Panc1 (cell line): ENCODE measurements around the gene ZMAT1. TPM values are rescaled to one million over a fixed set of nuclear protein-coding genes. Genes with fewer than 3 reads are reported as not detected.

Source experiments
- ATAC-seq: fragments of 200-7000 bp; cut with Tn5 transposase; 2 replicates; pipeline ENCODE4 v1.9.1; 2020; ENCODE audit warnings: mild to moderate bottlenecking, moderate library complexity
- BruUV-seq: library from RNA; stranded (reverse); fragments of 400-500 nt; replicated peaks from 2 replicates; lab custom pipeline; 2021; lab: Mats Ljungman, UMichigan
- CTCF ChIA-PET: fragments of 300-600 bp; sonication (Branson Sonifier 250); formaldehyde crosslinking; loops from one replicate; lab custom pipeline; 2022; ENCODE audit warnings: antibody characterized with exemption; lab: Charles Lee
- POLR2A ChIA-PET: fragments of 300-600 bp; sonication (Branson Sonifier 250); formaldehyde crosslinking; loops from one replicate; lab custom pipeline; 2022; ENCODE audit warnings: antibody characterized with exemption; lab: Charles Lee
- DNase-seq: peaks from one replicate; pipeline ENCODE4 v3.0.0-alpha.2; 2010; ENCODE audit warnings: low read depth, low spot score
- H3K27ac ChIP-seq: 2 replicates; pipeline ENCODE4 v1.5.1; 2011; ENCODE audit warnings: mild to moderate bottlenecking, low read length, inconsistent platforms
- H3K27me3 ChIP-seq: fragments of 200-500 bp; sonication (Bioruptor generic); 2 replicates; pipeline ENCODE4 v1.6.0; 2014; ENCODE audit warnings: low read length, inconsistent platforms; ENCODE audit not compliant: control insufficient read depth, insufficient read depth
- H3K36me3 ChIP-seq: fragments of 200-500 bp; sonication (Bioruptor generic); 2 replicates; pipeline ENCODE4 v1.5.1; 2014; ENCODE audit warnings: inconsistent platforms, mild to moderate bottlenecking, low read length, moderate library complexity; ENCODE audit not compliant: control insufficient read depth, insufficient read depth
- H3K4me1 ChIP-seq: 2 replicates; pipeline ENCODE4 v1.5.1; 2011; ENCODE audit warnings: inconsistent platforms, mild to moderate bottlenecking, low read length, moderate library complexity; ENCODE audit not compliant: control insufficient read depth, insufficient read depth
- H3K4me3 ChIP-seq, 2 experiments: 2 replicates each; pipeline ENCODE4 v1.5.1; 2011 to 2012; ENCODE audit warnings: low read depth in 2 of 2, low read length in 2 of 2, mild to moderate bottlenecking in 2 of 2, inconsistent platforms in 1 of 2, moderate library complexity in 1 of 2
- H3K9me3 ChIP-seq: fragments of 200-500 bp; sonication (Bioruptor generic); 2 replicates; pipeline ENCODE4 v1.5.1; 2014; ENCODE audit warnings: low read depth, mild to moderate bottlenecking, inconsistent platforms, low read length, moderate library complexity; ENCODE audit not compliant: control insufficient read depth, insufficient read depth
- CTCF ChIP-seq: fragments of 450-650 bp; IDR thresholded peaks from 2 replicates; pipeline ENCODE4 v1.5.1; 2017; ENCODE audit warnings: mild to moderate bottlenecking
- POLR2AphosphoS5 ChIP-seq: IDR thresholded peaks from 2 replicates; pipeline ENCODE4 v1.6.1; 2012; ENCODE audit warnings: mild to moderate bottlenecking, low read depth, low read length, moderate library complexity
- REST ChIP-seq, 2 experiments: IDR thresholded peaks; 2 replicates each; pipeline ENCODE4 v1.6.1; 2011 to 2012; ENCODE audit warnings: low read depth in 2 of 2, control low read depth in 1 of 2, low read length in 1 of 2, mild to moderate bottlenecking in 1 of 2, moderate library complexity in 1 of 2; ENCODE audit not compliant: insufficient read depth in 1 of 2
- SIN3A ChIP-seq: IDR thresholded peaks from 2 replicates; pipeline ENCODE4 v1.6.1; 2012; ENCODE audit warnings: low read depth, mild to moderate bottlenecking, low read length, moderate library complexity, borderline replicate concordance; ENCODE audit not compliant: insufficient read depth
- TCF7L2 ChIP-seq: IDR thresholded peaks from 2 replicates; pipeline ENCODE4 v1.6.1; 2011; ENCODE audit warnings: mild to moderate bottlenecking, low read depth, low read length, inconsistent platforms
- in situ Hi-C: cut with HindIII; loops from 2 replicates; pipeline ENCODE4 v1.10.0; 2016; ENCODE audit warnings: low sequenced_read_pairs, low pct_unique_long_range_greater_than_20kb
- intact Hi-C: fragments of 100-400 bp; cut with micrococcal nuclease; formaldehyde crosslinking; loops from one replicate; pipeline ENCODE4 v1.10.0; 2022; ENCODE audit not compliant: unreplicated experiment
- total RNA-seq: library from RNA; stranded (reverse); gene quantifications from one replicate; pipeline ENCODE4 v1.2.1, GENCODE V29; 2021; ENCODE audit not compliant: unreplicated experiment

Gene ZMAT1
- total RNA-seq, 1 experiment from 2014 or later = 5.7 TPM

GRCh38 chrX:101918751-101919150, 13.1 kb downstream of the ZMAT1 start:
- intact Hi-C loops = no loop called here
- ChIA-PET POLR2A (no interaction called here), CTCF (no interaction called here)
- BruUV-seq = no TSS peak
- DNase-seq (no peak), ATAC-seq (no peak)
- Histone ChIP-seq H3K4me1 (no peaks in the 10 kb centered on the region), H3K27ac (no peak overlapping the region), H3K9me3 (no peaks in the 10 kb centered on the region), H3K27me3 (no peaks in the 10 kb centered on the region), H3K4me3 (no peak overlapping the region), H3K36me3 (no peaks in the 10 kb centered on the region)
- TF ChIP-seq REST (IDR thresholded peaks at IDR 0.05; ENCODE audit: insufficient read depth in 1 of 2, low read depth in 2 of 2, low read length in 1 of 2) (no peak), SIN3A (no peak), CTCF (no peak)
- in situ Hi-C loops = no loop called here

- ChIA-PET POLR2A (no interaction called here), CTCF (no interaction called here)
- no peak for ATAC-seq
- no peak for DNase-seq
- Histone ChIP-seq H3K4me1 (no peaks in the 10 kb centered on the region), H3K27ac (no peak overlapping the region), H3K27me3 (no peaks in the 10 kb centered on the region), H3K4me3 (no peak overlapping the region), H3K9me3 (no peaks in the 10 kb centered on the region), H3K36me3 (no peaks in the 10 kb centered on the region)
- in situ Hi-C loops (no loop called here), intact Hi-C loops (no loop called here)
- no peak for TF ChIP-seq REST (IDR thresholded peaks at IDR 0.05; ENCODE audit: insufficient read depth in 1 of 2, low read depth in 2 of 2, low read length in 1 of 2)
- no peak for TF ChIP-seq POLR2AphosphoS5
- TF ChIP-seq CTCF = no peak
- TF ChIP-seq SIN3A = no peak
- no peak for TF ChIP-seq TCF7L2
- BruUV-seq = no TSS peak
These were observed 25.6 kb downstream of the ZMAT1 start for GRCh38 chrX:101906136-101906796.
